ENCODE results near the gene BCL11B.

The BCL11B gene

DNA sequence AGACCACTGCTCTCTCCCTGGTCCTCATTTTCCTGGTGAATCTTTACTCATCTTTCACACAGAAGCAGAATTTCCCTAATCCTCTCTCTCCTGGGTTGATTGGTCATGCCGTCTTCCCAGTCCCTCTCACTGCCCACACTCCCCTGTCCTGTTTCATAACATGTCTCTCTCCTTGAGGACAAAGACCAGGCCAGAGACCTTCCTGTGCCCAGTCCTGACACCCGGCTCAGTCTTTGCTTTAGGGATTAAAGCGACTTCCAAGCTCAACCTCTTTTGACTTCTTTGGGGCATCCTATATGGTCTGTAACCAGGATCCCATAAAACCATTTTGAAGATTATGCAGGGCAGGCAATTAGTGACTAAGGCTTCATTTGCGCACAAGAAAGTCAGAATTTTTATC is 105.5 kb downstream of the BCL11B start:
- Mint-ChIP-seq H3K36me3 (ENCODE audit: insufficient read depth) (peaks cover 24% of the 10 kb centered on the region), H3K27ac (ENCODE audit: low read depth) (peak overlapping the region; percentile 35), H3K4me3 (no peak overlapping the region), H3K9me3 (no peaks in the 10 kb centered on the region), H3K27me3 (no peaks in the 10 kb centered on the region), H3K4me1 (peaks cover 46% of the 10 kb centered on the region)
- DNase-seq (ENCODE audit: low spot score in 2 of 2), result no peak
- ATAC-seq (replicated peaks; ENCODE audit: extremely low read depth, poor library complexity, severe bottlenecking), result no peak

DNA sequence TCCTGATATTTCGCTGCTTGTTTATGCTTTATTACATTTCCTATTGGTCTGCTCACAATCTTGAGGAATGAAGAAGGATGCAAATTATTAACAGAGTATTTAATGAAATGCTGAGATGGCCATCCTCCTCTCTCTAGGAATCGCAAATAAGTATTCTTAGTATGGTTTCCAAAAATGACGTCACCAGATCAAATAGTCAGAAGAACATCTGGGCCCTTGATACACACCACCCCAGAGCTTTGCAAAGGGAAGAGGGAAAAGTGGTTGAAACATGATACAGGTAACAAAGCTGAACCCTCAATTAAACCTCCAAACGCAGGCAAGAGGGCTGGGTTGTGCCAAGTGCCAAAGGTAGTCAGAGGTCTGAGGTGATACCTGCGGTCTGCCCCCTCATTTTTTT is 107.3 kb downstream of the BCL11B start:
- Mint-ChIP-seq H3K36me3 (ENCODE audit: insufficient read depth) (peaks cover 13% of the 10 kb centered on the region), H3K27me3 (no peaks in the 10 kb centered on the region), H3K9me3 (no peaks in the 10 kb centered on the region), H3K4me1 (peaks cover 49% of the 10 kb centered on the region), H3K27ac (ENCODE audit: low read depth) (peak overlapping the region; percentile 5), H3K4me3 (no peak overlapping the region)
- ATAC-seq (replicated peaks; ENCODE audit: extremely low read depth, poor library complexity, severe bottlenecking) (no peak), DNase-seq (ENCODE audit: low spot score in 2 of 2) (no peak)

DNA sequence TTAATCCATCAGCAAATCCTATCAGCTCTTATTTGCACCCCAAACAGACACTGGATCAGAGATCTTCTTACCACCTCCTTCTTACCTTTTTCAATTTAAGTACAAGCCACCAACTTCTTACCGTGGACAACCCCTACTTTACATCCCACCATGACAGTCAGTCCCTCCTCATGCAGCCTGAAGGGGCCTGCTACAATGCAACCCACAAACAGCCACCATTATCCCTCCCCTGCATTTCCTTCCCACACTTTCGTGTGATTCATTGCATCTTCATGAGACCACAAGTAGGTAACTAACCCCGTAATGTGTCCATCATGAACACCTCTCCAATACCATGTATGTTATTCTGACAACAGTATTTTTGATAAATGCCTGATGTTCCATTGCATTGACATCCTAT is 108.6 kb downstream of the BCL11B start:
- no peak overlapping the region for H3K27ac Mint-ChIP-seq (ENCODE audit: low read depth)
- ATAC-seq (replicated peaks; ENCODE audit: extremely low read depth, poor library complexity, severe bottlenecking) (no peak), DNase-seq (ENCODE audit: low spot score in 2 of 2) (no peak)
- H3K36me3 Mint-ChIP-seq (ENCODE audit: insufficient read depth), result peaks cover 8% of the 10 kb centered on the region
- H3K4me1 Mint-ChIP-seq, result peaks cover 53% of the 10 kb centered on the region
- H3K27me3 Mint-ChIP-seq, result no peaks in the 10 kb centered on the region
- no peak overlapping the region for H3K4me3 Mint-ChIP-seq
- no peaks in the 10 kb centered on the region for H3K9me3 Mint-ChIP-seq

DNA sequence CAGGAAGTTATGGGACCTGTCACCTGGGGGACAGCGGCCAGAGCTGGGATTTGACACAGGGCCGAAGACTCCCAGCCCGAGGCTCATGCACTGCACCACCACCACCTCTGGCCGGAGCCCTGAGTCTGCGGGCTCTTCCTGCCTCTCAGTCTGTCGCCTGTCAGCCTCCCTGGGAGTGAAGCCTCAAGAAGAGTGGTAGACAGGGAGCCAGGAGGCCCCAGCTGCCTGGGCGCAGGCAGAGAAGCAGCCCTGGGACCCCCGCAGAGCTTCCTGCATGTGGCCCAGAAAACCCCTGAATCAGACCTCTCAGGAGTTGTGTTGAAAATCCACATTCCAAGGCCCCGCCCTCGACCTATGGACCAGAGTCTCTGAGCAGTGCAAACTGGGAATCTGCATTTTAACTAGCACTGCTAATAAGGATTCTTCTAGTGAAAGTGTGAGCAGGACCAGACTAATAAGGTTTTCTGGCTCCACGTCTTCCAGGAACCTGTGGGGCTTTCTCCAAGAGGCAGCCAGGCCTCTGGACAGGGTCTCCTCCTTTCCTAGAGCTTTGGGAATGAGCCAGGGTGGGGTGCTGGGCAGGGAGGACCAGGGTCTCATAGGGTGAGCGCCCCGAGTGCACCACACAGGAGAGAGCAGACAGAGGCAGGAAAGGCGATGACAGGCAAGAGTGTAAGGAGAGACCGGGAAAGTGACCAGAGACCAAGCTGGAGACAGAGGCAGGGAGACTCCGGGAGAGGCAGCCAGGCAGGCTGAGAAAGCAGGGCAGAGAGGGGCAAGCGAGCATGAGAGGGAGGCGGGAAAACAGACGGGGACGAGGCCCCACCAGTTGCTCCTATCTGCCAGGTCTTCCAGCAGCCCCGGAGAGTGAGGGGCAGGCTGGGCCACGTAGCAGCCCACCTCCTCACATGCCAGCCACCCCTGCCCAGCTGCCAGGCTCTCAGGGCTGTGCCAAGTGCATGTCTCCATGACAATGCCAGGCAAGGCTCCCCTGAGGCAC is 112.4 kb downstream of the BCL11B start:
- Mint-ChIP-seq H3K27me3 (no peaks in the 10 kb centered on the region), H3K4me3 (no peak overlapping the region), H3K27ac (ENCODE audit: low read depth) (no peak overlapping the region), H3K4me1 (peaks cover 41% of the 10 kb centered on the region), H3K36me3 (ENCODE audit: insufficient read depth) (peaks cover 10% of the 10 kb centered on the region), H3K9me3 (no peaks in the 10 kb centered on the region)
- DNase-seq (ENCODE audit: low spot score in 2 of 2), result no peak
- no peak for ATAC-seq (replicated peaks; ENCODE audit: extremely low read depth, poor library complexity, severe bottlenecking)

DNA sequence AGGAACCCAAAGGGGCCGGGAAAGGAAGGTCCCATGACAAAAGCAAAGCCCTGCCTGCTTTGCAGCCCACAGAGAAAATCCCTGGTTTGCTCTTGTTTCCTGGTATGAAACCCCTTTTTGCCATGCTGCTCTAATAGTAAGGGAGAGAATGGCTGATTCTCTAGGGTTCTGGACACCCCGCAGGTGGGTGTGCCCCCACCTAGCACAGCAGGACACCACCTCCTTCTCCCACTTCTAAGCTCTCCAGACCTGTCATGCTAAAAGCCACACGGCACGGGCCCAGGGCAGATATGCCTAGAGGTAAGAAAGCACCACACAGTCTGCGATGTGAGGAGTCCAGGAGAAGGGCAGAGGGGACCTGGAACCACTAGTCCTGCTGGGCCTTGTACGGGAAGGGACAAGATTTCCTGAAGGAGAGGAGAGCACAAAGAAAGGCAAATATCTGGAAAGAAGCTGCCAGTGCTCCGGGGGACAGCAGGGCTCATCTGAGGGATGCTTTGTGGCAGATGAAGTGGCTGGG is 113.3 kb downstream of the BCL11B start:
- Mint-ChIP-seq H3K9me3 (no peaks in the 10 kb centered on the region), H3K36me3 (ENCODE audit: insufficient read depth) (peaks cover 10% of the 10 kb centered on the region), H3K27ac (ENCODE audit: low read depth) (no peak overlapping the region), H3K4me1 (peaks cover 41% of the 10 kb centered on the region), H3K27me3 (no peaks in the 10 kb centered on the region), H3K4me3 (no peak overlapping the region)
- DNase-seq (ENCODE audit: low spot score in 2 of 2) (no peak), ATAC-seq (replicated peaks; ENCODE audit: extremely low read depth, poor library complexity, severe bottlenecking) (no peak)

DNA sequence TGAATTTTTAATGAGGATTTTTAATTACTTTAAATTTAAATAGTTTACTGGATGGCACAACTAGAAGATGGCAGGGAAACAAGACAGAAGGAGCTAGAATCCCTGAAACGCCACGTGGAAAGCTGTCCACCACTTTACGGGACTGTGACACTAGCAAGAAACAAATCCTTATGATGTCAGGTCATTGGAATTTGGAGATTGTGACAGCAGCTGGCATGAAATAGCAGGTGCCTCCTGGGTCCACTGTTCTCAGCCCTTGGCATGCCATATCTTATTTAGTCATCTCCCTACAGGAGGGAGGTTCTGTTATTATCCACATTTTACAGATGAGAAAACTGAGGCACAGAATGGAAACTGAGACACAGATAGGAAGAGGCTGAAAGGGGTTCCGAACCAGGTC is 113.8 kb downstream of the BCL11B start:
- peaks cover 7% of the 10 kb centered on the region for H3K36me3 Mint-ChIP-seq (ENCODE audit: insufficient read depth)
- ATAC-seq (replicated peaks; ENCODE audit: extremely low read depth, poor library complexity, severe bottlenecking) (no peak), DNase-seq (ENCODE audit: low spot score in 2 of 2) (no peak)
- no peaks in the 10 kb centered on the region for H3K9me3 Mint-ChIP-seq
- no peaks in the 10 kb centered on the region for H3K27me3 Mint-ChIP-seq
- no peak overlapping the region for H3K27ac Mint-ChIP-seq (ENCODE audit: low read depth)
- H3K4me1 Mint-ChIP-seq, result peaks cover 36% of the 10 kb centered on the region
- H3K4me3 Mint-ChIP-seq, result no peak overlapping the region

DNA sequence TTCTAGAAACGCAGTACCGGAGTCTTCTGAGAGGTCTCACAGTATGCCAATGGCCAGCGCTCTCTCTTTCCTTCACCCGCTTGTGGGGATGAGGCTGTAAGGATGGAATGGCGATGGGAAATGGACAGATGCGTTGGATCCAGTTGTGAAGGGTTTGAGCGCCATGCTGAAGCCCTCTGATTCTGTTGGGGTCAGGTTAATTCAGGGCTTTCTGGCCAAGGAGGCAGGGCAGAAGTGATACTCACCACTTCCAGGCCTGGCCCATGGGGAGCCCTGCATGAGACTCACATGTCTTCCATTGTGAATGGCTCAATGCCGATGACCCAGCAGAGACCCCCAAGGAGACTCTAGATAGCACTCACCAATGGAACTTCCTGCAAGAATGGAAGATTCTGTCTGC is 114.3 kb downstream of the BCL11B start:
- peaks cover 7% of the 10 kb centered on the region for H3K36me3 Mint-ChIP-seq (ENCODE audit: insufficient read depth)
- H3K9me3 Mint-ChIP-seq, result no peaks in the 10 kb centered on the region
- no peaks in the 10 kb centered on the region for H3K27me3 Mint-ChIP-seq
- no peak for DNase-seq (ENCODE audit: low spot score in 2 of 2)
- no peak overlapping the region for H3K27ac Mint-ChIP-seq (ENCODE audit: low read depth)
- ATAC-seq (replicated peaks; ENCODE audit: extremely low read depth, poor library complexity, severe bottlenecking), result no peak
- no peak overlapping the region for H3K4me3 Mint-ChIP-seq
- H3K4me1 Mint-ChIP-seq, result peaks cover 34% of the 10 kb centered on the region

- no peaks in the 10 kb centered on the region for H3K9me3 Mint-ChIP-seq
Observed at GRCh38 chr14:99157246-99157645, 114.8 kb downstream of the BCL11B start.

GRCh38 chr14:99156814-99157213 is 115.2 kb downstream of the BCL11B start:
- no peak overlapping the region for H3K27ac Mint-ChIP-seq (ENCODE audit: low read depth)
- no peak overlapping the region for H3K4me3 Mint-ChIP-seq
- peaks cover 7% of the 10 kb centered on the region for H3K36me3 Mint-ChIP-seq (ENCODE audit: insufficient read depth)
- DNase-seq (ENCODE audit: low spot score in 2 of 2), result no peak
- no peaks in the 10 kb centered on the region for H3K27me3 Mint-ChIP-seq
- H3K9me3 Mint-ChIP-seq, result no peaks in the 10 kb centered on the region
- peaks cover 28% of the 10 kb centered on the region for H3K4me1 Mint-ChIP-seq
- ATAC-seq (replicated peaks; ENCODE audit: extremely low read depth, poor library complexity, severe bottlenecking), result no peak

More at GRCh38 chr14:99157246-99157645, 114.8 kb downstream of the BCL11B start:
- peaks cover 33% of the 10 kb centered on the region for H3K4me1 Mint-ChIP-seq
- DNase-seq (ENCODE audit: low spot score in 2 of 2) (no peak), ATAC-seq (replicated peaks; ENCODE audit: extremely low read depth, poor library complexity, severe bottlenecking) (no peak)
- H3K27me3 Mint-ChIP-seq, result no peaks in the 10 kb centered on the region
- H3K36me3 Mint-ChIP-seq (ENCODE audit: insufficient read depth), result peaks cover 7% of the 10 kb centered on the region
- no peak overlapping the region for H3K4me3 Mint-ChIP-seq
- no peak overlapping the region for H3K27ac Mint-ChIP-seq (ENCODE audit: low read depth)

DNA sequence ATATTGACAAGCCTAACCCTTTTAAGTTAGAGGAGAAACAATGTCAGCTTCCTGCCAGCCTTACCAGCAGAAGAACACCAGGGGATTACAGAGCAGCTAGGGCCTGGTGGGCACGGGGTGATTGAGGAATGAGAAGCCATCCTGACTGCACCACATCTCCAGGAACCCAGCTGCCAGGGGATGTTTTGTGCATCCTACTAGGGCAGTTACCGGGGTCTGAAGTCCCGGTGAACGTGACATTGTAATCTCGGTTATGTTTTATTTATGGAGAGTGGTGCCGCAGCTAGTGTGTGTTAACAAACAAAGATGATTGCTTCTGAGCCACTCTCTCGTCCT is 115.9 kb downstream of the BCL11B start:
- ATAC-seq (replicated peaks; ENCODE audit: extremely low read depth, poor library complexity, severe bottlenecking) (no peak), DNase-seq (ENCODE audit: low spot score in 2 of 2) (no peak)
- Mint-ChIP-seq H3K27me3 (no peaks in the 10 kb centered on the region), H3K27ac (ENCODE audit: low read depth) (no peak overlapping the region), H3K4me3 (no peak overlapping the region), H3K36me3 (ENCODE audit: insufficient read depth) (peaks cover 4% of the 10 kb centered on the region), H3K4me1 (peaks cover 21% of the 10 kb centered on the region), H3K9me3 (no peaks in the 10 kb centered on the region)

DNA sequence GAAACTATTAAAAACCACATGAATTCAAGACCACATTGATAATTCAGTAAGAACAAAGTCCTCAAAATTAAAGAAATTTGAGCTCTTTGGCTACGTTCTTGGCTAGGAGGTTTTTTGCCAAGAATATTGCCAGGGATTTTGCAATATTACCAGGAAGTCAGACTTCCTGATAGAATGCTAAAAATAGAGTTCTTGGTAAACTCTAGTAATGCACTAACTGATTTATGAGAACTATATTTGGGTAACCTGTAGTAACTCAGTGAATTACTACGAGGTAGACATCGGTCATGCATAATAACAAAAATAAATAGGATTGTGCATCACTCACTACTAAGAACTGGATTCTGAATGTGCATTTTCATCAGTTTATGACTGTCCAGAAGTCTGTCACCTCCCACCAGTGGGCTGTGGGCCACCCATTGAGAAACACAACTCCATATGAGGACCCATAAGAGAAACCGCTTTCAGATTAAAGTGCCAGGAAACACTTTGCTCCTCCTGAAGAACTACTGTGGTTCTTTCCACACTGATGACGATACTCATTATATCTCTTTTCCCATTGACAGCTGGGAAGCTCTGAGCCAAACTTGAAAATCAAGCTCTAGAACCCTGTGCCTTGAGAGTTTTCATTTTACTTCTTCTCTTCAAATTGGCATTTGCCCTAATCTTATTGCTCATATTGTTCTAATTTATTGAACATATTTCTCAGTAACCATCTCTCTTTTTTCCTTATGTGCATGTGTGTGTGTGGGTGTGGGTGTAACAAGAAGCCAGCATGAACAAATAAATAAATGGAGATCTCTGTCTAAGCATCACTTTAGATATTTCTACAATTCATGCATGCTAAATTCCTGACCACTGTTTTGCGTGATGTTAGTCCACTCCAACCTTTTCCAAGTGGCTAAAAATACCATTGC is 116.6 kb downstream of the BCL11B start:
- DNase-seq (ENCODE audit: low spot score in 2 of 2) (no peak), ATAC-seq (replicated peaks; ENCODE audit: extremely low read depth, poor library complexity, severe bottlenecking) (no peak)
- Mint-ChIP-seq H3K36me3 (ENCODE audit: insufficient read depth) (peaks cover 4% of the 10 kb centered on the region), H3K27ac (ENCODE audit: low read depth) (no peak overlapping the region), H3K4me3 (no peak overlapping the region), H3K27me3 (no peaks in the 10 kb centered on the region), H3K4me1 (peaks cover 21% of the 10 kb centered on the region), H3K9me3 (no peaks in the 10 kb centered on the region)

DNA sequence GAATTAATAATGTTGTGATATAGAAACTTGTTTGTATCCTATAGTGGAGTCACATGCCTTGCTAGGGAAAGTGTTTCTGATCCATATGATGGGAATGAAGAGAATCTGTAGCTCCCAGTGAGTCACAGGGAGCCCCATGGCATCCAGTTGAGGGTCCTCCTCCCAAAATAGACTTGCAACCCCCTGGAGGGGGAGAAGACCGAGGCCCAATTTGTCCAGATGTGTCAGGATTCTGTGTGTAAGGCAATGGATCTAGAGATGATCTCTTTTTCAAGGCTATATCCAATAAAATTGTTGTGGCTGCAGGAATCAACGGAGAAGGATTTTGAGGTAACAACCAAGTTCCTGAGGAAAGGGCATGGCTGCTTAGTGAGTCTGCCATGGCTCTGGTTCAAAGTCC is 121.8 kb downstream of the BCL11B start:
- H3K4me1 Mint-ChIP-seq, result no peaks in the 10 kb centered on the region
- H3K36me3 Mint-ChIP-seq (ENCODE audit: insufficient read depth), result no peaks in the 10 kb centered on the region
- no peak overlapping the region for H3K4me3 Mint-ChIP-seq
- H3K27me3 Mint-ChIP-seq, result no peaks in the 10 kb centered on the region
- ATAC-seq (replicated peaks; ENCODE audit: extremely low read depth, poor library complexity, severe bottlenecking) (no peak), DNase-seq (ENCODE audit: low spot score in 2 of 2) (no peak)
- no peak overlapping the region for H3K27ac Mint-ChIP-seq (ENCODE audit: low read depth)
- no peaks in the 10 kb centered on the region for H3K9me3 Mint-ChIP-seq

Measured in central memory CD8-positive, alpha-beta T cell (primary cell).